ENCODE measurements around the gene TMEM88. TPM values are rescaled to one million over a fixed set of nuclear protein-coding genes. Genes with fewer than 3 reads are reported as not detected.
"Not testable (repeated sequence)": the region's sequence is repeated elsewhere in the genome, so short reads cannot be mapped to it uniquely, and the experiment has no call there.

TMEM88 gene, protein sequence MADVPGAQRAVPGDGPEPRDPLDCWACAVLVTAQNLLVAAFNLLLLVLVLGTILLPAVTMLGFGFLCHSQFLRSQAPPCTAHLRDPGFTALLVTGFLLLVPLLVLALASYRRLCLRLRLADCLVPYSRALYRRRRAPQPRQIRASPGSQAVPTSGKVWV
- 35.4 TPM for total RNA-seq
- long read RNA-seq, transcript TMEM88-201 (2 exons, 875 nt), result major isoform, 11 of 13 reads
- long read RNA-seq, partial matches to known transcripts, result 0 of 13 reads
- long read RNA-seq, other reads (novel, unspliced or antisense), result 1 of 13 reads

GRCh38 chr17:7854851-7855659 lies at the start of gene TMEM88:
Gene TMEM88, plus strand, starts transcription at chr17:7855066. Its CDS starts 9 bp downstream, at chr17:7855075.
- no peak for ATAC-seq
- no peak for DNase-seq (ENCODE audit: missing footprints)
- intact Hi-C loops (cut with DNase I), result loop anchor here (5.0 to 10.0 kb wide), 4 partner anchors 77 to 613 kb away; partner anchors contain the start of genes CD68, CNTROB, GABARAP and PER1

- ATAC-seq, result no peak
- DNase-seq (ENCODE audit: missing footprints), result no peak
- intact Hi-C loops (cut with DNase I), result no loop called here
Observed at GRCh38 chr17:7806587-7806986, 48.3 kb upstream of the TMEM88 start.

GRCh38 chr17:7807206-7807605 lies 47.7 kb upstream of the TMEM88 start:
- DNase-seq (ENCODE audit: missing footprints), result no peak
- ATAC-seq, result no peak
- intact Hi-C loops (cut with DNase I), result no loop called here

GRCh38 chr17:7809086-7809790 lies 45.6 kb upstream of the TMEM88 start:
- no peak for DNase-seq (ENCODE audit: missing footprints)
- ATAC-seq, result no peak
- intact Hi-C loops (cut with DNase I), result no loop called here

DNA sequence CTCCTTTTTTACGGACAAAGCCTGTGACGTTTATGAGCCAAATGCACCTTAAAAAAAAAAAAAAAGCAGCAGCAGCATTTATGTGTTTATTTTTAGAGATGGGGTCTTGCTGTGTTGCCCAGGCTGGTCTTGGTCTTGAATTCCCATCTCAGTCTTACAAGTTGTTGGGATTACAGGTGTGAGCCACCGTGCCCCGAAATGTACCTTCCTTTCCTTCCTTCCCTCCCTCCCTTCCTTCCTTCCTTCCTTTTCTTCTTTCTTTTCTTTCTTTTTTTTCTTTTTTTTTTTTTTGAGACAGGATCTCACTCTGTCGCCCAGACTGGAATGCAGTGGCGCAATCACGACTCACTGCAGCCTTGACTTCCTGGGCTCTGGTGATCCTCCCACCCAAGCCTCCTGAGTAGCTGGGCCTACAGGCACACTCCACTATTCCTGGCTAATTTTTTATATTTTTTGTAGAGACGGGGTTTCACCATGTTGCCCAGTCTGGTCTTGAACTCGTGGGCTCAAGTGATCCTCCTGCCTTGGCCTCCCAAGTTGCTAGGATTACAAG lies 45.0 kb upstream of the TMEM88 start:
- intact Hi-C loops (cut with DNase I); DNase-seq (ENCODE audit: missing footprints); ATAC-seq: not testable (repeated sequence)

- ATAC-seq (no peak), DNase-seq (ENCODE audit: missing footprints) (no peak)
- intact Hi-C loops (cut with DNase I), result no loop called here
Observed at GRCh38 chr17:7811251-7811650, 43.6 kb upstream of the TMEM88 start.

DNA sequence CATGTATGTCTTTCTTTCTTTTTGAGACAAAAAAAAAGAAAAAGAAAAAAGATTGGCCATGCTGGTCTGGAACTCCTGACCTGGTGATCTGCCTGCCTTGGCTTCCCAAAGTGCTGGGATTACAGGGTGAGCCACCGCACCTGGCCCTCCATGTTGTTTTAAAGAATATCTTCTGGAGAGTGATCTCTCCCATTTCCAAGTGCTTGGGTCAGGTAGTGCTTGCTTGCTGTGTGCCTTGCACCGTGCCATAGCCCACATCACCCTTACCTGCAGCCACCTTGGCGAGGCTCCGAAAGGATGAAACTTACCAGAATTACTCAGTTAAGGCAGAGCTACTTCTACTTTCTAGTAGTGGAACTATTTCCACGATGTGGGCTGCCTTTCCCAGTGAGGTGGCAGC lies 39.9 kb upstream of the TMEM88 start:
- intact Hi-C loops (cut with DNase I), result no loop called here
- ATAC-seq, result no peak
- DNase-seq (ENCODE audit: missing footprints), result no peak

- no peak for ATAC-seq
- intact Hi-C loops (cut with DNase I), result no loop called here
- DNase-seq (ENCODE audit: missing footprints), result no peak
Observed at GRCh38 chr17:7816926-7817642, 37.8 kb upstream of the TMEM88 start.

DNA sequence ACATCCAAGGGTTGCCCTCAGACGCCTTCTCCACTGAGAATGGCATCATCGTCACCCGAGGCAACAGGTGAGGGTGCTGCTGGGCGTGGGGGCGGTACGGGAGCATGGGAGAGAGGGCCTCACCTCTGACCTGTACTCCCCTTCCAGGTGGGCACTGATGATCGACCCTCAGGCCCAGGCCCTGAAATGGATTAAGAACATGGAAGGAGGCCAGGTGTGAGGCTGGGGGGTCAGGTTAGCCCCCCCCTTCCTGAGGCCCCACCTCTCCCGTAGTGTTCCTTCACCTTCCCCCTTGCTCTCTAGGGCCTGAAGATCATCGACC lies 37.3 kb upstream of the TMEM88 start:
- no peak for ATAC-seq
- intact Hi-C loops (cut with DNase I), result no loop called here
- no peak for DNase-seq (ENCODE audit: missing footprints)

DNA sequence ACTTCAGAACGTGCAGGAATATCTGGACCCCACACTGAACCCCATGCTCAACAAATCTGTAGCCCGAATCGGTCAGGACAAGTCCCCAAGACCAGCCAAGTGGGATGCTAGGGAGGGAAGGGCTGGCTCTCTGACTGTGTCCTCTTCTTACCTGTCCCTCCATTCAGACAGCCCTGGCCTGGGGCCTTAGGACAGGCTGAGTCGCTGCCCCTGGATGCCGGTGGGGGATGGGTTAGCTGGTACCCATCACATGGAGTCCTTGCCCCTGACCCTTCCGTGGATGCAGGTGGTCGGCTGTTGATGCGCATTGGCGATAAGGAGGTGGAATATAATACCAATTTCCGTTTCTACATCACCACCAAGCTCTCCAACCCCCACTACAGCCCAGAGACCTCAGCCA lies 36.8 kb upstream of the TMEM88 start:
- ATAC-seq, result no peak
- intact Hi-C loops (cut with DNase I), result no loop called here
- no peak for DNase-seq (ENCODE audit: missing footprints)

DNA sequence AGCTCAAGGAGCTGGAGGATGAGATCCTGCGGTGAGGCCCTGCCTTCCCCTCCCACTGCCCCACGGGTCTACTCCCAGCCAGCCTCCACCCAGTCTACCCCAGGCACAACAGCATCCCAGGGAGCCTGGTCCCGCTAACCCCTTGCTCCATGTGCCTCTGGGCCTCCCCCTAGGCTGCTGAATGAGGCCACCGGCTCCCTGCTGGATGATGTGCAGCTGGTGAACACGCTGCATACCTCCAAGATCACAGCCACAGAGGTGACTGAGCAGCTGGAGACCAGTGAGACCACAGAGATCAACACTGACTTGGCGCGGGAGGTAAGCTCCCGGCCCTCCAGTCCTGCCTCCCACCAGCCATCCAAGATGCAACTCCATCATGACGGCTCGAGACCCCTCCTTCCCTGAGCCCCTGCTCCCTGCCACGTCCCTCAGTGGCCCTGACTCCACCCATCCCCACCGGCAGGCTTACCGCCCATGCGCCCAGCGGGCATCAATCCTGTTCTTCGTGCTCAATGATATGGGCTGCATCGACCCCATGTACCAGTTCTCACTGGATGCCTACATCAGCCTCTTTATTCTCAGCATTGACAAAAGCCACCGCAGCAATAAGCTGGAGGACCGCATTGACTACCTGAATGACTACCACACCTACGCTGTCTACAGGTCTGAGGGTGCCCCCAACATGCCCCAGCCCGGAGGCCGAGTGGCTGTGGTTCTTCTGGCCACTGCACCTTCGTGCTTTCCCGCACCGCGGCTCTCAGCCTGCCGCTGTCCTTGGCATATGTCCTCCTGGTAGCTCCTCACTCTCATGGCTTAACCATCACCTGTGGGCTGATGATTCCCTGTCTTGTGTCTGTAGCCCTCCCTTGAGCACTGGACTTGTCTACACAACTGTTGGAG lies 35.9 kb upstream of the TMEM88 start:
- intact Hi-C loops (cut with DNase I), result no loop called here
- no peak for DNase-seq (ENCODE audit: missing footprints)
- no peak for ATAC-seq

GRCh38 chr17:7820231-7820630 lies 34.6 kb upstream of the TMEM88 start:
- intact Hi-C loops (cut with DNase I), result loop anchor here (5.0 to 10.0 kb wide), 2 partner anchors 75 to 167 kb away; no protein-coding TSS in a partner anchor
- ATAC-seq (no peak), DNase-seq (ENCODE audit: missing footprints) (no peak)

- no peak for DNase-seq (ENCODE audit: missing footprints)
- ATAC-seq, result no peak
- intact Hi-C loops (cut with DNase I), result loop anchor here (1.0 to 10.0 kb wide), 3 partner anchors 29 to 165 kb away; no protein-coding TSS in a partner anchor
Observed at GRCh38 chr17:7822126-7822525, 32.7 kb upstream of the TMEM88 start.

DNA sequence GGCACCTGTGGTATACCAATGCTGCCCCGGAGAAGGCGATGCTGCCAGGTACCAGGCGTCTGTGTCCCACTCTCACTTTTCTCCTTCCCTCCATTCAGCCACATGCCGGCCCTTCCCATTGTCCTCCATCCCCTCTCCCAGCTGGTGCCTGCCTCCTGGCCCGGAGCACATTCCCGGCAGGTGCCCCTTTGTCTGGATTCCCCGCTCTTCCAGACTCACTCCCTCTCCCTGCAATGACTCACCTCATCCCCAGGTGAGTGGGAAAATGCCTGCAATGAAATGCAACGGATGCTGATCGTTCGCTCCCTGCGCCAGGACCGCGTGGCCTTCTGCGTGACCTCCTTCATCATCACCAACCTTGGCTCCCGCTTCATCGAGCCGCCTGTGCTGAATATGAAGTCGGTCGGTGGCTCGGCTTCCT lies 31.3 kb upstream of the TMEM88 start:
- ATAC-seq (no peak), DNase-seq (ENCODE audit: missing footprints) (no peak)
- intact Hi-C loops (cut with DNase I), result loop anchor here (5.0 to 10.0 kb wide), 2 partner anchors 71 to 164 kb away; no protein-coding TSS in a partner anchor

GRCh38 chr17:7824021-7824924 lies 30.6 kb upstream of the TMEM88 start:
- DNase-seq (ENCODE audit: missing footprints) (no peak), ATAC-seq (no peak)
- intact Hi-C loops (cut with DNase I), result loop anchor here (5.0 to 10.0 kb wide), 2 partner anchors 71 to 163 kb away; no protein-coding TSS in a partner anchor

DNA sequence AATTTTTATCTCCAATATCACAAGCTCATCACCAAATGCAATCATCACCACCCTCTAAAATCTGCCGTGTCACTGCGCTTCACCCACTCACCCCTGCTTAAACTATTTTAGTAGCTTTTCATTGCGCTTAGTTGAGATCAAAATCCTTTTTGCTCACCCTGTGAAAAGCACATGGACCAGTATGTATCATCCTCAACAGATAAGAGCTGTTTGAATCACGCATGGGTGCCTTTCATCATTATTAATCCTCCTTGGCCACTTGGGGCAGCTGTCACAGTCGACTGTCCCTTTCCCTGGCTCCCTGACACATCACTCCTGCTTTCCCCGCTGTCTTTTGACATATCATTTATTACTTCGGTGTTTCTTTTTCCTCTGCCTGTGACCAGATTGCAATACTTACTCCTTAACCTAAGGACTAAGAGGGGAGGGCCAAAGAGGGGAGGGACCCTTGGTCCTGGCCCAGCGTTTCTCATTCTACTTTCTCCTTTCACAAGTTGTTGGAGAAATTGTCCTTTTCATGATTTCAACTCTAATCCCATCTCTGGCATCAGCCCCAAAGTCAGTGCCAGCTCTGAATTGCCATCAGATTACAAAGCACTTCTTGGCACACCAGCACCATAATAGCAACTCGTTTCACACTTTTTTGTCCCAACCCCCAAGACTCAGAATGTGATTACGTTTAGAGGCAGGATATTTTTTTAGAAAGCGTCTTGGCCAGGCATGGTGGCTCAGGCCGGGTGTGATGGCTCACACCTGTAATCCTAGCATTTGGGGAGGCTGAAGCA lies 29.5 kb upstream of the TMEM88 start:
- intact Hi-C loops (cut with DNase I), result loop anchor here (10.0 kb wide), 1 partner anchor 69 kb away; no protein-coding TSS in a partner anchor
- ATAC-seq (no peak), DNase-seq (ENCODE audit: missing footprints) (no peak)
